HEK293 (cell line): ENCODE results near the gene USP12.

ENCODE experiments used
- CTCF ChIA-PET: fragments of 350-600 bp; formaldehyde crosslinking; extraction: SDS; loops from one replicate; lab custom pipeline; 2021; ENCODE audit warnings: antibody characterized with exemption; lab: Yijun Ruan, JAX
- POLR2A ChIA-PET: fragments of 300-600 bp; formaldehyde crosslinking; extraction: SDS; loops from one replicate; lab custom pipeline; 2020; ENCODE audit warnings: antibody characterized with exemption, inconsistent platforms; lab: Yijun Ruan, JAX
- H3K27ac ChIP-seq: fragments of 200-500 bp; sonication (Bioruptor generic); 2 replicates; pipeline ENCODE4 v1.5.1; 2014; ENCODE audit warnings: low read depth, low read length, control low read depth, inconsistent platforms; ENCODE audit errors: extremely low read depth
- H3K36me3 ChIP-seq, 2 experiments: fragments of 200-500 bp in 1 of 2; sonication (Bioruptor generic) in 1 of 2; 1 replicate in 1 of 2; 2 replicates in 1 of 2; pipeline ENCODE4 v1.5.1; 2014 to 2017; ENCODE audit warnings: inconsistent platforms in 2 of 2, low read length in 2 of 2; ENCODE audit not compliant: control insufficient read depth in 2 of 2, insufficient read depth in 1 of 2
- H3K4me1 ChIP-seq: fragments of 200-500 bp; sonication (Bioruptor generic); 2 replicates; pipeline ENCODE4 v1.5.1; 2014; ENCODE audit warnings: mild to moderate bottlenecking, low read length, inconsistent platforms; ENCODE audit not compliant: control insufficient read depth, insufficient read depth
- H3K4me3 ChIP-seq: 2 replicates; pipeline ENCODE4 v1.5.1; 2011; ENCODE audit warnings: low read depth, mild to moderate bottlenecking, control low read depth, low read length, moderate library complexity
- H3K9me3 ChIP-seq: fragments of 200-500 bp; sonication (Bioruptor generic); 2 replicates; pipeline ENCODE4 v1.5.1; 2014; ENCODE audit warnings: low read depth, low read length, inconsistent platforms; ENCODE audit not compliant: control insufficient read depth, insufficient read depth
- GLI4 ChIP-seq: fragments of 450-650 bp; formaldehyde crosslinking; IDR thresholded peaks from 2 replicates; pipeline ENCODE4 v1.5.1; 2016; ENCODE audit warnings: missing biosample characterization, missing genetic modification characterization
- GLIS2 ChIP-seq: fragments of 450-650 bp; formaldehyde crosslinking; IDR thresholded peaks from 2 replicates; pipeline ENCODE4 v1.5.1; 2016; ENCODE audit warnings: missing biosample characterization, missing genetic modification characterization
- MEIS1 ChIP-seq: sonication (generic); formaldehyde crosslinking; IDR thresholded peaks from 2 replicates; pipeline ENCODE4 v1.8.1; 2022; ENCODE audit warnings: missing genetic modification reagents, mild to moderate bottlenecking, borderline replicate concordance
- MZF1 ChIP-seq: fragments of 450-650 bp; formaldehyde crosslinking; IDR thresholded peaks from 2 replicates; pipeline ENCODE4 v1.5.1; 2017; ENCODE audit warnings: missing biosample characterization, missing genetic modification characterization, borderline replicate concordance
- PRDM1 ChIP-seq: fragments of 450-650 bp; formaldehyde crosslinking; IDR thresholded peaks from 2 replicates; pipeline ENCODE4; 2016; ENCODE audit warnings: missing biosample characterization, missing genetic modification characterization
- SALL2 ChIP-seq: fragments of 450-650 bp; formaldehyde crosslinking; IDR thresholded peaks from 2 replicates; pipeline ENCODE4 v1.5.0; 2017; ENCODE audit warnings: missing biosample characterization, mild to moderate bottlenecking, missing genetic modification characterization, borderline replicate concordance
- SP3 ChIP-seq: fragments of 450-650 bp; formaldehyde crosslinking; IDR thresholded peaks from 2 replicates; pipeline ENCODE4 v1.5.1; 2016; ENCODE audit warnings: missing biosample characterization, missing genetic modification characterization
- SP7 ChIP-seq: fragments of 450-650 bp; formaldehyde crosslinking; IDR thresholded peaks from 2 replicates; pipeline ENCODE4 v1.5.1; 2016; ENCODE audit warnings: missing biosample characterization, missing genetic modification characterization
- YY2 ChIP-seq: fragments of 450-650 bp; formaldehyde crosslinking; IDR thresholded peaks from 2 replicates; pipeline ENCODE4 v1.5.1; 2016; ENCODE audit warnings: missing biosample characterization, missing genetic modification characterization
- ZBTB48 ChIP-seq: fragments of 450-650 bp; formaldehyde crosslinking; IDR thresholded peaks from 2 replicates; pipeline ENCODE4 v1.5.1; 2016; ENCODE audit warnings: missing biosample characterization, missing genetic modification characterization
- ZIC2 ChIP-seq: fragments of 450-650 bp; formaldehyde crosslinking; IDR thresholded peaks from 2 replicates; pipeline ENCODE4 v1.5.1; 2016; ENCODE audit warnings: missing biosample characterization, missing genetic modification characterization
- ZNF114 ChIP-seq: fragments of 450-650 bp; formaldehyde crosslinking; IDR thresholded peaks from 2 replicates; pipeline ENCODE4 v1.5.0; 2017; ENCODE audit warnings: missing biosample characterization, missing genetic modification characterization
- ZNF132 ChIP-seq: fragments of 450-650 bp; formaldehyde crosslinking; IDR thresholded peaks from 2 replicates; pipeline ENCODE4 v1.5.1; 2017; ENCODE audit warnings: missing biosample characterization, missing genetic modification characterization, borderline replicate concordance
- ZNF138 ChIP-seq: fragments of 450-650 bp; formaldehyde crosslinking; IDR thresholded peaks from 2 replicates; pipeline ENCODE4 v1.5.1; 2016; ENCODE audit warnings: missing biosample characterization, missing genetic modification characterization, borderline replicate concordance
- ZNF146 ChIP-seq: fragments of 450-650 bp; formaldehyde crosslinking; IDR thresholded peaks from 2 replicates; pipeline ENCODE4 v1.5.1; 2016; ENCODE audit warnings: missing biosample characterization, missing genetic modification characterization
- ZNF214 ChIP-seq: fragments of 450-650 bp; formaldehyde crosslinking; IDR thresholded peaks from 2 replicates; pipeline ENCODE4 v1.5.1; 2017; ENCODE audit warnings: missing biosample characterization, mild to moderate bottlenecking, missing genetic modification characterization, borderline replicate concordance
- ZNF24 ChIP-seq: fragments of 450-650 bp; formaldehyde crosslinking; IDR thresholded peaks from 2 replicates; pipeline ENCODE4 v1.5.1; 2016; ENCODE audit warnings: missing biosample characterization, missing genetic modification characterization
- ZNF280C ChIP-seq: fragments of 450-650 bp; formaldehyde crosslinking; IDR thresholded peaks from 2 replicates; pipeline ENCODE4 v1.5.1; 2016; ENCODE audit warnings: missing biosample characterization, missing genetic modification characterization
- ZNF335 ChIP-seq: fragments of 450-650 bp; formaldehyde crosslinking; conservative IDR thresholded peaks from 2 replicates; pipeline ENCODE4 v1.5.1; 2016; ENCODE audit warnings: missing biosample characterization, missing genetic modification characterization
- ZNF510 ChIP-seq: fragments of 450-650 bp; formaldehyde crosslinking; IDR thresholded peaks from 2 replicates; pipeline ENCODE4 v1.5.1; 2018; ENCODE audit warnings: mild to moderate bottlenecking, missing genetic modification characterization, missing biosample characterization; ENCODE audit not compliant: insufficient replicate concordance
- ZNF544 ChIP-seq: fragments of 450-650 bp; formaldehyde crosslinking; IDR thresholded peaks from 2 replicates; pipeline ENCODE4 v1.5.0; 2017; ENCODE audit warnings: missing biosample characterization, missing genetic modification characterization
- ZNF621 ChIP-seq: fragments of 450-650 bp; formaldehyde crosslinking; IDR thresholded peaks from 2 replicates; pipeline ENCODE4 v1.5.1; 2017; ENCODE audit warnings: missing biosample characterization, missing genetic modification characterization
- ZNF624 ChIP-seq: fragments of 450-650 bp; formaldehyde crosslinking; IDR thresholded peaks from 2 replicates; pipeline ENCODE4 v1.5.1; 2017; ENCODE audit warnings: missing biosample characterization, missing genetic modification characterization
- ZNF629 ChIP-seq: fragments of 450-650 bp; formaldehyde crosslinking; IDR thresholded peaks from 2 replicates; pipeline ENCODE4 v1.5.1; 2017; ENCODE audit warnings: missing biosample characterization, missing genetic modification characterization
- ZNF670 ChIP-seq: fragments of 450-650 bp; formaldehyde crosslinking; IDR thresholded peaks from 2 replicates; pipeline ENCODE4 v1.5.1; 2016; ENCODE audit warnings: missing biosample characterization, missing genetic modification characterization, low read depth
- ZNF701 ChIP-seq: fragments of 450-650 bp; formaldehyde crosslinking; IDR thresholded peaks from 2 replicates; pipeline ENCODE4 v1.5.1; 2016; ENCODE audit warnings: missing biosample characterization, missing genetic modification characterization
- ZNF704 ChIP-seq: fragments of 450-650 bp; formaldehyde crosslinking; IDR thresholded peaks from 2 replicates; pipeline ENCODE4 v1.5.1; 2016; ENCODE audit warnings: missing biosample characterization, missing genetic modification characterization
- ZNF747 ChIP-seq: fragments of 450-650 bp; formaldehyde crosslinking; IDR thresholded peaks from 2 replicates; pipeline ENCODE4 v1.5.1; 2016; ENCODE audit warnings: missing biosample characterization, missing genetic modification characterization
- ZNF76 ChIP-seq: fragments of 450-650 bp; formaldehyde crosslinking; IDR thresholded peaks from 2 replicates; pipeline ENCODE4; 2016; ENCODE audit warnings: low read depth, missing biosample characterization, missing genetic modification characterization, borderline replicate concordance
- ZNF768 ChIP-seq: fragments of 450-650 bp; formaldehyde crosslinking; IDR thresholded peaks from 2 replicates; pipeline ENCODE4 v1.5.1; 2018; ENCODE audit warnings: missing biosample characterization, mild to moderate bottlenecking, missing genetic modification characterization
- ZNF843 ChIP-seq: fragments of 450-650 bp; formaldehyde crosslinking; IDR thresholded peaks from 2 replicates; pipeline ENCODE4 v1.5.1; 2016; ENCODE audit warnings: missing biosample characterization, missing genetic modification characterization
- ZSCAN18 ChIP-seq: fragments of 450-650 bp; formaldehyde crosslinking; IDR thresholded peaks from 2 replicates; pipeline ENCODE4 v1.5.1; 2016; ENCODE audit warnings: missing biosample characterization, missing genetic modification characterization
- ZXDB ChIP-seq: fragments of 450-650 bp; formaldehyde crosslinking; IDR thresholded peaks from 2 replicates; pipeline ENCODE4 v1.5.1; 2016; ENCODE audit warnings: missing biosample characterization, missing genetic modification characterization

The USP12 gene

GRCh38 chr13:27151798-27152599 is 19.6 kb downstream of the USP12 start (continued):
- TF ChIP-seq ZNF76 (tag by site-specific recombination) = no peak
- no peak for TF ChIP-seq ZNF24 (tag by site-specific recombination)
- TF ChIP-seq ZSCAN18 (tag by site-specific recombination) = no peak
- no peak for TF ChIP-seq SP3 (tag by site-specific recombination)

GRCh38 chr13:27149702-27150101 is 21.9 kb downstream of the USP12 start:
- no peak overlapping the region for H3K4me3 ChIP-seq
- no peak overlapping the region for H3K27ac ChIP-seq
- TF ChIP-seq ZNF24 (tag by site-specific recombination) (no peak), PRDM1 (no peak), ZXDB (no peak), ZNF138 (no peak), SALL2 (tag by site-specific recombination) (no peak), ZNF624 (no peak), ZNF704 (tag by site-specific recombination) (no peak), YY2 (tag by site-specific recombination) (no peak), GLI4 (tag by site-specific recombination) (no peak), ZNF132 (tag by site-specific recombination) (no peak), ZNF701 (tag by site-specific recombination) (no peak), ZIC2 (tag by site-specific recombination) (no peak), MEIS1 (no peak), ZNF335 (tag by site-specific recombination) (no peak), ZNF670 (tag by site-specific recombination) (no peak), ZNF214 (tag by site-specific recombination) (no peak), ZNF114 (no peak), ZNF146 (tag by site-specific recombination) (no peak), ZNF510 (tag by site-specific recombination) (no peak), ZNF629 (tag by site-specific recombination) (no peak)
- POLR2A ChIA-PET = no interaction called here
- H3K4me1 ChIP-seq = peaks cover 17% of the 10 kb centered on the region
- H3K36me3 ChIP-seq = no peaks in the 10 kb centered on the region
- no peaks in the 10 kb centered on the region for H3K9me3 ChIP-seq
- CTCF ChIA-PET = no interaction called here

GRCh38 chr13:27148900-27149299 is 22.7 kb downstream of the USP12 start:
- ChIA-PET CTCF (no interaction called here), POLR2A (no interaction called here)
- no peaks in the 10 kb centered on the region for H3K36me3 ChIP-seq
- no peak overlapping the region for H3K27ac ChIP-seq
- H3K4me3 ChIP-seq = no peak overlapping the region
- H3K9me3 ChIP-seq = no peaks in the 10 kb centered on the region
- peaks cover 15% of the 10 kb centered on the region for H3K4me1 ChIP-seq
- no peak for TF ChIP-seq ZNF747
- TF ChIP-seq GLIS2 = no peak
- TF ChIP-seq ZBTB48 (tag by site-specific recombination) = no peak
- no peak for TF ChIP-seq ZNF768 (tag by site-specific recombination)
- TF ChIP-seq ZNF280C (tag by site-specific recombination) = no peak
- TF ChIP-seq MZF1 (tag by site-specific recombination) = no peak
- TF ChIP-seq SP7 (tag by site-specific recombination) = no peak
- no peak for TF ChIP-seq ZNF544 (tag by site-specific recombination)
- TF ChIP-seq ZNF843 (tag by site-specific recombination) = no peak
- no peak for TF ChIP-seq ZNF621 (tag by site-specific recombination)
